ENCODE data around the gene RPL22L1. TPM values are rescaled to one million over a fixed set of nuclear protein-coding genes. Genes with fewer than 3 reads are reported as not detected.

Gene RPL22L1
- total RNA-seq, 2 donors from 2014 or later, result 105 to 173 TPM

DNA sequence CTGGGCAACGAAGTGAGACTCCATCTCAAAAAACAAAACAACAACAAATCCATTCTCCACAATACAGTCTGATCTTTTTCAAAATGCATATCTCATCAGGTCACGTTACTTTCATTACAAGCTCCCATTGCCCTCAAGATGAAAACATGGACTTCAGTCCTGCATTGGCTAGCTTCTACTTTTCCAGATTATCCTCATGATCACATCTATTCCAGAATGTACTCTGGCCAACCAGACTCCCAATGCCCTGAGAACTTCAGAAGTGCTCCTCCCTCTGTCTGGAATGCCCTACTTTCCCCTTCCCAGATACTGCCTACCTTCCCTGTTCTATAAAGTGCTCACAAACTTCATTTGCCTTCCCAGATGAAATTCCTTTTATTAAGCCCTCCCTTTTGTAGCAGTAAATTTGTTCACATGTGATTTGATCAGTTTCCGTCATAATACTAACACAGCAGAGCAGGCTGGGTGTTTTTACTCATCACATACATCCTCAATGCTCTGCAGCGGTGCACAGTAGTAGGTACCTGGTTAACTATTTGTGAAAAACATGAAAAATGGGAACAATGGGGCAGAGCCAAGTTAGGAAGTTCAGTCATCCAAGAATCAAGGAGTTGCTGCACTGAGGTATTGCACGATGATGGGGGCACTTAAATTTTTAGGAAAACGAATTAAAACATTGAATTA lies 5.3 kb downstream of the RPL22L1 start:
- no peaks in the 10 kb centered on the region for H3K9me3 Mint-ChIP-seq
- no peaks in the 10 kb centered on the region for H3K27me3 Mint-ChIP-seq
- peaks cover 45% of the 10 kb centered on the region for H3K36me3 Mint-ChIP-seq (ENCODE audit: low read depth)
- peaks cover 9% of the 10 kb centered on the region for H3K4me1 Mint-ChIP-seq
- no peak for ATAC-seq (replicated peaks)
- no peak overlapping the region for H3K4me3 Mint-ChIP-seq
- no peak overlapping the region for H3K27ac Mint-ChIP-seq

DNA sequence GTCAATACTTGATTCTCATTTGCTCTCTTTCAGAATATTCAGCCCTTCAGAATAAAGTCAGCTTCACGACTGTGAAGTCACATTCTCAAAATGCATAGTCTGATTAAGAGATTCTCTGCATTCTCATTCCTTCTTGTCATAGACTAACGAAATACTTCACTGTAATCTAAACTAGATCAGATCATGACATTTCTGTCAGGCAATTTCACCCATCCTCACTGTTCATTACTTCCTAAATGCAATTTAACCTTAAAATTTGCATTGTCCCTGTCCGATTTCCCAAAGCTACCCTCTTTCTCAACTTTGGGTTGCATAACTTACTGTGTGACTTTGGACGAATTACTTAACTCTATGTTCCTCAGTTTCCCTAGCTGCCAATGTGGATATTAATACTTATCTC lies 6.2 kb downstream of the RPL22L1 start:
- peaks cover 37% of the 10 kb centered on the region for H3K36me3 Mint-ChIP-seq (ENCODE audit: low read depth)
- H3K9me3 Mint-ChIP-seq, result no peaks in the 10 kb centered on the region
- H3K27ac Mint-ChIP-seq, result no peak overlapping the region
- no peaks in the 10 kb centered on the region for H3K27me3 Mint-ChIP-seq
- ATAC-seq (replicated peaks), result no peak
- peaks cover 9% of the 10 kb centered on the region for H3K4me1 Mint-ChIP-seq
- no peak overlapping the region for H3K4me3 Mint-ChIP-seq

GRCh38 chr3:170862618-170863374 lies 7.2 kb downstream of the RPL22L1 start:
- no peaks in the 10 kb centered on the region for H3K9me3 Mint-ChIP-seq
- H3K36me3 Mint-ChIP-seq (ENCODE audit: low read depth), result peaks cover 27% of the 10 kb centered on the region
- peak overlapping the region; percentile 42 for H3K27ac Mint-ChIP-seq
- no peak for ATAC-seq (replicated peaks)
- peaks cover 9% of the 10 kb centered on the region for H3K4me1 Mint-ChIP-seq
- no peaks in the 10 kb centered on the region for H3K27me3 Mint-ChIP-seq
- H3K4me3 Mint-ChIP-seq, result no peak overlapping the region

- H3K9me3 Mint-ChIP-seq, result no peaks in the 10 kb centered on the region
- no peaks in the 10 kb centered on the region for H3K36me3 Mint-ChIP-seq (ENCODE audit: low read depth)
- peaks cover 4% of the 10 kb centered on the region for H3K27me3 Mint-ChIP-seq
- no peak overlapping the region for H3K27ac Mint-ChIP-seq
- no peak overlapping the region for H3K4me3 Mint-ChIP-seq
- ATAC-seq (replicated peaks), result no peak
- H3K4me1 Mint-ChIP-seq, result peaks cover 5% of the 10 kb centered on the region
Measured at GRCh38 chr3:170858599-170858998, 11.4 kb downstream of the RPL22L1 start.

DNA sequence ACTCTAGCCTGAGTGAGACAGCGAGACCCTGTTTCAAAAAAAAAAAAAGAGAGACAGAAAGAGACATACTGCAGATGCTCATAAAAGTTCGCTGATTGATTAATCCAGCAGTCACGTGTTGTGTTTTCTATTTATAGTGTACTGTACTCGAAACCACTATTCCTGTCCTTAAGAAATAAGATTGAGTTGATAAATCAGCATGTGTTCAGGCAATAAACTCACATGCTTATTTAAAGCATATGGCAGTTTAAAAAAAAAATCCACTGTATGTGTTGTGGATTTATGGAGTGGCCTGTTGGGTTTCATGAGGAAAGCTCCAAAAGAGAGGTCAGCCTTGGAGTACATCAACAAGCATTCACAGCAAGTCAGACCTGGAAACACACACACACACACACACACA lies 17.7 kb downstream of the RPL22L1 start:
- Mint-ChIP-seq H3K36me3 (ENCODE audit: low read depth) (no peaks in the 10 kb centered on the region), H3K27me3 (peaks cover 11% of the 10 kb centered on the region), H3K27ac (no peak overlapping the region), H3K4me1 (peaks cover 5% of the 10 kb centered on the region), H3K4me3 (no peak overlapping the region), H3K9me3 (no peaks in the 10 kb centered on the region)
- no peak for ATAC-seq (replicated peaks)

DNA sequence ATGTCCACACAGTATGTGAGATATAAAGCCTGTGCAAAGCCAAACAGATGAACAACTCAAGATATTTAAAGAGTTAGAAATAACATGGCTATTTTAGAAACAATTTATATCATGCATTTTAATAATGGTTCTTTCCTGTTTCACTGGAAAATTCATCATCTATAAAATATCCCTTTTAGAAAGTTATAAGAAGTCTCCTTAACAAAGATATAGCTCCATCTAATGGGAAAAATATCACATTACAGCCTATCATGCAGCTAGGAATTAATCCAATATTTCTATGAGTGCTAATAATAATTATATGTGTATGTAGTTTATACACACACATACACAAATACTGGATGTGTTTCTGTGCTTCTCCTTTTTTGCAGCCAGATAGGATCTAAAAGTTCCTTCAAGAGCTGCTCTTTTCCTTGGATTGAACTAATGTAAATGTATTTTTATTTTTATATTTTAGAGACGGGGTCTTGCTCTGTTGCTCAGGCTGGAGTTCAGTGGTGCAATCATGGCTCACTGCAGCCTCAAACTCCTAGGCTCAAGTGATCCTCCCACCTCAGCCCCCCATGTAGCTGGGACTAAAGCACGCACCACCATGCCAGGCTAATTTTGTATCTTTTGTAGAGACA lies 21.6 kb downstream of the RPL22L1 start:
- Mint-ChIP-seq H3K4me1 (no peaks in the 10 kb centered on the region), H3K4me3 (no peak overlapping the region), H3K36me3 (ENCODE audit: low read depth) (no peaks in the 10 kb centered on the region), H3K9me3 (no peaks in the 10 kb centered on the region), H3K27me3 (peaks cover 17% of the 10 kb centered on the region), H3K27ac (no peak overlapping the region)
- ATAC-seq (replicated peaks), result no peak

- no peak overlapping the region for H3K4me3 Mint-ChIP-seq
- no peak overlapping the region for H3K27ac Mint-ChIP-seq
- H3K9me3 Mint-ChIP-seq, result no peaks in the 10 kb centered on the region
Measured at GRCh38 chr3:170844377-170844776, 25.6 kb downstream of the RPL22L1 start.

GRCh38 chr3:170840291-170840859 lies 29.6 kb downstream of the RPL22L1 start:
- Mint-ChIP-seq H3K36me3 (ENCODE audit: low read depth) (no peaks in the 10 kb centered on the region), H3K27me3 (peaks cover 21% of the 10 kb centered on the region), H3K27ac (no peak overlapping the region), H3K4me1 (no peaks in the 10 kb centered on the region), H3K9me3 (no peaks in the 10 kb centered on the region), H3K4me3 (no peak overlapping the region)
- ATAC-seq (replicated peaks), result no peak

More at GRCh38 chr3:170844377-170844776, 25.6 kb downstream of the RPL22L1 start:
- Mint-ChIP-seq H3K36me3 (ENCODE audit: low read depth) (no peaks in the 10 kb centered on the region), H3K4me1 (no peaks in the 10 kb centered on the region), H3K27me3 (peaks cover 17% of the 10 kb centered on the region)
- no peak for ATAC-seq (replicated peaks)

DNA sequence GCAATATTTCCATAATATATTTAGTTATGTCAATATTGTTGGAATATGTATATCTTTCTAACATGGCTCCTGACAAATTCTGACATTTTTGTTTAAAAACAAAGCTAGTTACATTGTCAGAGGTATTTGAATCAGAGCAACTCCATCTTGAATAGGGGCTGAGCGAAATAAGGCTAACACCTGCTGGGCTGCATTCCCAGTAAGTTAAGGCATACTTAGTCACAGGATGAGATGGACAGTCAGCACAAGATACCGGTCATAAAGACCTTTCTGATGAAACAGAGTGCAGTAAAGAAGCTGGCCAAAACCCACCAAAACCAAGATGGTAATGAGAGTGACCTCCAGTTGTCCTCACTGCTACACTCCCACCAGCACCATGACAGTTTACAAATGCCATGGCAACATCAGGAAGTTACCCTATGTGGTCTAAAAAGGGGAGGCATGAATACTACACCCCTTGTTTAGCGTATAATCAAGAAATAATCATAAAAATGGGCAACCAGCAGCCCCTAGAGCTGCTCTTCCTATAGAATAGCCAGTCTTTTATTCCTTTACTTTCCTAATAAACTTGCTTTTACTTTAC lies 30.4 kb downstream of the RPL22L1 start:
- Mint-ChIP-seq H3K27me3 (peaks cover 21% of the 10 kb centered on the region), H3K27ac (no peak overlapping the region), H3K4me3 (no peak overlapping the region), H3K4me1 (no peaks in the 10 kb centered on the region), H3K36me3 (ENCODE audit: low read depth) (no peaks in the 10 kb centered on the region), H3K9me3 (no peaks in the 10 kb centered on the region)
- ATAC-seq (replicated peaks), result no peak

DNA sequence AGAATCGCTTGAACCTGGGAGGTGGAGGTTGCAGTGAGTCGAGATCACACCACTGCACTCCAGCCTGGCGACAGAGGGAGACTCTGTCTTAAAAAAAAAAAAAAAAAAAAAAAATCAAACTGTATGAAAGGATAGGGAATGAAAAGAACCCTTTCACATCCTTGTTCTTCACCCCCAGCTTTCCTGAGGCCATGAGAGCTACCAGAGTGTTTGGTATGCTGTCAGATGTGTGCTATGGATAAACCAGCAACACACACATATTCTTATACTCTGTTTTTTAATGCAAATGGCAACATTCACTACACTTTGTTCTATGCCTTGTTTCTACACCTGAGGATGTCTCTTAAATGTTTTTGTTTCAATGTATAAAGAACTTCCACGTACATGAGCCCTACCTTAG lies 33.5 kb downstream of the RPL22L1 start:
- peaks cover 32% of the 10 kb centered on the region for H3K27me3 Mint-ChIP-seq
- H3K4me1 Mint-ChIP-seq, result no peaks in the 10 kb centered on the region
- H3K4me3 Mint-ChIP-seq, result no peak overlapping the region
- H3K27ac Mint-ChIP-seq, result no peak overlapping the region
- ATAC-seq (replicated peaks), result no peak
- no peaks in the 10 kb centered on the region for H3K36me3 Mint-ChIP-seq (ENCODE audit: low read depth)
- H3K9me3 Mint-ChIP-seq, result no peaks in the 10 kb centered on the region

DNA sequence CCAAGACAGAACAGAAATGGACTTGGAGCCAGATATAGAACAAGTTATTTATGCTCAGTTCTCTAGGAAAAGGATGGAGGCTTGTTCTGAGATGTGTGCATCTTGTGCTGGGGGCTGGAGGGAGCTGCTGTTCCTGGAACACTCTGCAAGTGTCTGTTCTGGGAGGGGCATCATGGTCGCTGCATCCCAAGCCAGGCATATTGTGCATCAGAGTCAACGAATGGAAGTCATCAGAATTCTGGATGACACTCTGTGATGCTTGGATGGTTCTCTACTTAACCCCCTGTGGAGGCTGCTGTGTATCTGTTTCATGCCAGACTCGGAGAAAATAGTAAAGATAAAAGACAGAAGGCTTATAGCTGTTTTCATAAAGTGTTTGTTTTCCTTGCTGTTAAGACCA lies 34.7 kb downstream of the RPL22L1 start:
- no peak overlapping the region for H3K27ac Mint-ChIP-seq
- H3K36me3 Mint-ChIP-seq (ENCODE audit: low read depth), result no peaks in the 10 kb centered on the region
- H3K4me1 Mint-ChIP-seq, result no peaks in the 10 kb centered on the region
- no peak for ATAC-seq (replicated peaks)
- peaks cover 31% of the 10 kb centered on the region for H3K27me3 Mint-ChIP-seq
- H3K9me3 Mint-ChIP-seq, result no peaks in the 10 kb centered on the region
- H3K4me3 Mint-ChIP-seq, result no peak overlapping the region

DNA sequence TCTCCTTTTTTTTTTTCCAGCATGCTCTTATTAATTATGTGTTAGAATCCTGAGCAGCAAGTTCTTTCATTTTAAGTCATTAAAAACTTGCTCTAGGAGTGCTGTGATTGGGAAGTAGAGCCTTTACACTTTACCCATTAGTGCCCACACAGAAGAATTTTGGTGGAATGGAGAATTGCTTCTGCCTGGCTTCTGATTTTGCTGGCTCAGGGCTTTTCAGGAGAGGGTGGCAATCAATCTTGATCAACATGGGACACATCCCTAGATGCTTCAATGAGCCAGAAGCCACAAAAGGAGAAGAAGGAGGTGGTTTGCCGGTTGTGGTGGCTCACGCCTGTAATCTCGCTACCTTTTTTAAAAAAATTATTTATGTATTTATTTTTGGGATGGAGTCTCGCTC lies 39.4 kb downstream of the RPL22L1 start:
- no peak overlapping the region for H3K4me3 Mint-ChIP-seq
- H3K27ac Mint-ChIP-seq, result no peak overlapping the region
- no peaks in the 10 kb centered on the region for H3K9me3 Mint-ChIP-seq
- H3K4me1 Mint-ChIP-seq, result peaks cover 9% of the 10 kb centered on the region
- ATAC-seq (replicated peaks), result no peak
- H3K36me3 Mint-ChIP-seq (ENCODE audit: low read depth), result no peaks in the 10 kb centered on the region
- H3K27me3 Mint-ChIP-seq, result peaks cover 46% of the 10 kb centered on the region

DNA sequence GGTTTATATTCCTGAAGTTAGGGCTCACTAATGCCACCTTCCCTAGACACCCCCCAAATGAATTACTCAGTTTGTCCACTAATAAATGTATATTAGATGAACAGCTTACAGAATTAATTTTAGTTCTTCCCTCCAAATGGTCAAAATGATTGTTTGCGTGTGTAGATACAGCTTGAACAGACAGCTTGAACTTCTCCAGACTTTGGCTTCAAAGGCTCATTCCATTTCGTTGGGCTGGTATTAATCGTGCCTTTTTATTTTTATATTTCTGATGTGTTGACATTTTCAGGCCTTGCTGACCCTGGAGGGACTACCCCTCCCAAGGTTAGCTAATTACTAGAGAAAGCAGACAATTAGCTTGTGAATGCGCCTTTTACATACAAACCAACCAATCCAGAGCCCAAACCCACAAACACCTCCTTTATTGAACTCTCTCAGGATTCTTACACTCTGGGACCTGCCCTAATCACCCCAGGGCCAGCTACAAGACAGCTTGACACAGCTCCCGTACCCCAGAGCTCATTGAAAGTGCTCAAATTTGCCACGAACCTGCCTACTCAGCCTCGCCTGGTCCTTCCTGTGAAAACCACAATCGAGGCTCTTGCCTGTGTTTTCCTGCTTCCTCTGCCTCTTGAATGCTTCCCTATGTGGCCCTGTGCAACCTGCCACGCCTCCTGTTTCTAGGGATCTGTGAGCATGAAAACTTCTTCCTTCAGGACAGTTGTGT lies 40.3 kb downstream of the RPL22L1 start:
- no peak overlapping the region for H3K27ac Mint-ChIP-seq
- no peaks in the 10 kb centered on the region for H3K9me3 Mint-ChIP-seq
- H3K4me1 Mint-ChIP-seq, result peaks cover 9% of the 10 kb centered on the region
- ATAC-seq (replicated peaks), result no peak
- no peaks in the 10 kb centered on the region for H3K36me3 Mint-ChIP-seq (ENCODE audit: low read depth)
- peaks cover 41% of the 10 kb centered on the region for H3K27me3 Mint-ChIP-seq
- H3K4me3 Mint-ChIP-seq, result no peak overlapping the region

GRCh38 chr3:170826047-170826446 lies 43.9 kb downstream of the RPL22L1 start:
- H3K4me3 Mint-ChIP-seq, result no peak overlapping the region
- peaks cover 48% of the 10 kb centered on the region for H3K27me3 Mint-ChIP-seq
- no peak overlapping the region for H3K27ac Mint-ChIP-seq
- ATAC-seq (replicated peaks), result no peak
- H3K9me3 Mint-ChIP-seq, result no peaks in the 10 kb centered on the region
- peaks cover 9% of the 10 kb centered on the region for H3K4me1 Mint-ChIP-seq
- no peaks in the 10 kb centered on the region for H3K36me3 Mint-ChIP-seq (ENCODE audit: low read depth)

All from activated T-helper 17 cell treated with anti-CD3 and anti-CD28 coated beads, Interleukin-2, amount 50 U/mL, for 72 hours (primary cell).